Mucosa of descending colon (tissue), 3 donors: ENCODE results near the gene POLR1A. TPM values are rescaled to one million over a fixed set of nuclear protein-coding genes. Genes with fewer than 3 reads are reported as not detected.

Experiments
- ATAC-seq: fragments of 200-7000 bp; cut with Tn5 transposase; one replicate; pipeline ENCODE4 v1.9.1; 2020; ENCODE audit warnings: mild to moderate bottlenecking, moderate library complexity
- DNase-seq, 3 donors: peaks; one replicate each; pipeline ENCODE4 v3.0.0-alpha.2; 2020
- H3K36me3 ChIP-seq: fragments of 200-600 bp; one replicate; pipeline ENCODE4 v1.8.0; 2021; ENCODE audit warnings: low read depth, mild to moderate bottlenecking
- H3K4me1 ChIP-seq: fragments of 200-600 bp; one replicate; pipeline ENCODE4 v1.8.0; 2021; ENCODE audit warnings: low read depth, mild to moderate bottlenecking
- H3K4me3 ChIP-seq: fragments of 200-600 bp; one replicate; pipeline ENCODE4 v1.8.0; 2021; ENCODE audit warnings: mild to moderate bottlenecking
- H3K9me3 ChIP-seq: fragments of 200-600 bp; one replicate; pipeline ENCODE4 v1.8.0; 2021; ENCODE audit warnings: mild to moderate bottlenecking
- intact Hi-C, 2 donors: fragments of 100-400 bp; cut with DNase I in 1 of 2; cut with micrococcal nuclease in 1 of 2; formaldehyde crosslinking; loops; one replicate each; pipeline versions ENCODE4 v1.11.0 to v1.11.1; 2022; cut with DNase I, micrococcal nuclease
- total RNA-seq, 3 donors: library from RNA; stranded (reverse); fragmentation: NEBNext Ultra II Directional in 2 of 3; extraction: Animal tissue kit (Norgen Biotek cat#: 25700) in 2 of 3; gene quantifications; one replicate each; pipeline versions ENCODE4 v1.2.1 to v1.2.4, GENCODE V29; 2021 to 2023
- TF ChIP-seq, protein P1 (sequence below): fragments of 200-600 bp; IDR thresholded peaks from one replicate; pipeline ENCODE4 v1.8.0; 2022; ENCODE audit warnings: antibody characterized with exemption, mild to moderate bottlenecking
- donor health status: DM: no; HTN: no; CAD: no; lungs with moderate emphysema.
- donor health status: DM: no; HTN: no; CAD: no.
- donor health status: DM: no; HTN: yes; CAD: no.

Gene POLR1A
- total RNA-seq, 3 donors from 2014 or later, result 22.8 to 29.3 (median 24.3) TPM

DNA sequence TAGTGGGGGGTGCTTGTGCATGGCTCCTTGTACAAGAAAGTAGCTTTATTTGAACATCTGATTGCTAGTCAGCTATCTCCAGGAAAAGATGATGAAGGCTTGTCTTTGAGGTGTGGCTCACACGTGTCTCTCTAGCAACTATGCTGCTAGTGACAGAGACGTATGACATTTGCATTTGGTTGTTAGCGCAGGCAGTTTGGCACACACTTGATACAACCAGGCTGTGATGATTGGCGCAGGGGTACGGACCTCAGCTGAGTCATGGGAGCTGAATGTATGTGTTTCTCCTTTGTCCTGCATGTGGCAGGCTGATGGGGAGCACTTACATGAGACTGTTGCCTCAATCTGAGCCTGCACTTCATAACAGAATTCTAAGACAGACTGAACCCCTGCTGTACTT, 30.0 kb upstream of the POLR1A start:
- intact Hi-C loops, result no loop called here
- DNase-seq (no peak), ATAC-seq (no peak)
- H3K9me3 ChIP-seq, result no peaks in the 10 kb centered on the region
- peaks cover 8% of the 10 kb centered on the region for H3K36me3 ChIP-seq
- H3K4me1 ChIP-seq, result no peaks in the 10 kb centered on the region
- TF ChIP-seq, protein P1, sequence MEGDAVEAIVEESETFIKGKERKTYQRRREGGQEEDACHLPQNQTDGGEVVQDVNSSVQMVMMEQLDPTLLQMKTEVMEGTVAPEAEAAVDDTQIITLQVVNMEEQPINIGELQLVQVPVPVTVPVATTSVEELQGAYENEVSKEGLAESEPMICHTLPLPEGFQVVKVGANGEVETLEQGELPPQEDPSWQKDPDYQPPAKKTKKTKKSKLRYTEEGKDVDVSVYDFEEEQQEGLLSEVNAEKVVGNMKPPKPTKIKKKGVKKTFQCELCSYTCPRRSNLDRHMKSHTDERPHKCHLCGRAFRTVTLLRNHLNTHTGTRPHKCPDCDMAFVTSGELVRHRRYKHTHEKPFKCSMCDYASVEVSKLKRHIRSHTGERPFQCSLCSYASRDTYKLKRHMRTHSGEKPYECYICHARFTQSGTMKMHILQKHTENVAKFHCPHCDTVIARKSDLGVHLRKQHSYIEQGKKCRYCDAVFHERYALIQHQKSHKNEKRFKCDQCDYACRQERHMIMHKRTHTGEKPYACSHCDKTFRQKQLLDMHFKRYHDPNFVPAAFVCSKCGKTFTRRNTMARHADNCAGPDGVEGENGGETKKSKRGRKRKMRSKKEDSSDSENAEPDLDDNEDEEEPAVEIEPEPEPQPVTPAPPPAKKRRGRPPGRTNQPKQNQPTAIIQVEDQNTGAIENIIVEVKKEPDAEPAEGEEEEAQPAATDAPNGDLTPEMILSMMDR, result no peak
- no peak overlapping the region for H3K4me3 ChIP-seq

- TF ChIP-seq, protein P1, result no peak
- DNase-seq (no peak), ATAC-seq (no peak)
- H3K4me3 ChIP-seq, result no peak overlapping the region
- intact Hi-C loops, result no loop called here
- H3K9me3 ChIP-seq, result no peaks in the 10 kb centered on the region
- no peaks in the 10 kb centered on the region for H3K4me1 ChIP-seq
- H3K36me3 ChIP-seq, result peaks cover 8% of the 10 kb centered on the region
Measured at GRCh38 chr2:86134709-86135108, 29.0 kb upstream of the POLR1A start.

DNA sequence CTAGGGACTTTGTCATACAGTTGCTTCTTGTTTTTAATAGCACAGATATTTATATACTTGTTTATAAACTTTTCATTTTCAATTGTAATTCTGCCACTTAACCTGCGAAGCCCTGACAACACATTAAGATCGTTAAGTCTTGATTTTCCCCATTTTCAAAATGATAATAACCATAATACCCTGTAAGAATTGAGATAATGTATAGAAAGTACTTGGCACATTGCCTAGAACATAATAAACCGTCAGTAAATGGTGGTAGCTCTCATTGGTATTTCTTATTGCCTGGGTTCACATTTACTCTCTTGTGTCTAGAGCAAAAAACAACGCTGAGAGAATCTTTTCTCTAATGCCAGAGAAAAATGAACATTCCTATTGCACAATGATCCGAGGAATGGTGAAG, 19.0 kb upstream of the POLR1A start:
- ATAC-seq (no peak), DNase-seq (no peak)
- H3K9me3 ChIP-seq, result no peaks in the 10 kb centered on the region
- TF ChIP-seq, protein P1, result no peak
- intact Hi-C loops, result no loop called here
- H3K4me3 ChIP-seq, result no peak overlapping the region
- H3K36me3 ChIP-seq, result peaks cover 2% of the 10 kb centered on the region
- no peaks in the 10 kb centered on the region for H3K4me1 ChIP-seq

DNA sequence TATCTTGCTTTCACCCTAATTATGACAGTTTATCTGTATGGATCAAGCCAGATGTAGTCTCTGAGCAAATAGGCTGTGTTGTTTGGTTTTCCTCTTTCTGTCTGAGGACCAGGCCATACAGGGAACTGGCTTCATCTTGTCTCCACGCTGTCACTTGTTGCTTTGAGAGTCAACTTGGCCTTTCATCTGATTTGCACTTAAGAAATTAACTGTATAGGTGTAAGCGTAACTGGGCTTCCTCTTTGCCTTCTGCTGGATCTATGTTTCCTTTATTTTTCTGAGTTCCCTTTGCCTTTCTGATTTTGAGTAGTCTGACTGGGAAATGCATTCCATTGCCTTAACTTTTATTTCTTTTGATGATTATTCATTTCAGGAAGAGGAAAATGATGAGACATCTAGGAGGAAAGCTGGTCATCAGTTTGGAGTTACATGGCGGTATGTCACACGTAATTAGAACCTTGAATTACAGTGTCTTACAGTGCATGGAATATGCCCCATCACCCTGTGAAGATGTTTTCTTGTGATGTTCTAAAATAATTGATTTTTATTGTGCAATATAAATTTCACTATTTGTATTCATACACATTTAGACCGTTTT, 17.7 kb upstream of the POLR1A start:
- ATAC-seq (no peak), DNase-seq (no peak)
- H3K4me1 ChIP-seq, result no peaks in the 10 kb centered on the region
- H3K4me3 ChIP-seq, result no peak overlapping the region
- H3K36me3 ChIP-seq, result peaks cover 7% of the 10 kb centered on the region
- TF ChIP-seq, protein P1, result no peak
- intact Hi-C loops, result no loop called here
- no peaks in the 10 kb centered on the region for H3K9me3 ChIP-seq

GRCh38 chr2:86118130-86118529, 12.4 kb upstream of the POLR1A start:
- ATAC-seq (no peak), DNase-seq (no peak)
- Histone ChIP-seq H3K36me3 (peaks cover 7% of the 10 kb centered on the region), H3K4me1 (no peaks in the 10 kb centered on the region), H3K4me3 (no peak overlapping the region), H3K9me3 (no peaks in the 10 kb centered on the region)
- intact Hi-C loops, result no loop called here
- TF ChIP-seq, protein P1, result no peak

DNA sequence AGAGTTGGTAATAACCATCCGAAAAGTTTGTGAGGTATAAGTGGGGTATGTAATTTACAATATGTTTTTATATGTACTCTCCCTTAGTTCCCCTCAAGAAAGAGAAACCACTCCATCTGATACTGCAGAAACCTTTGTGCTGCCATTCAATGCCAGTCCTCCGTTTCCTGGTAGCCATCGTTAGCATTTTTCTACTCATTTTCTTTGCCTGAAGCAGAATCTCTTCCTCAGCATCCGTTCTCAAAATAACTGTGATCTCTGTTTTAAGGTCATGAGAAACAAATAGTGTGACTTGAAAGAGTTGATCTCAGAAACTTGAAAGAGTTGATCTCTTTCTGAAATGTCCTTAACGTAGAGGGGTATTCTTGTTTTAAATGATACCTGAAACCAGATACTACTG, 1.3 kb upstream of the POLR1A start:
- no peak overlapping the region for H3K4me3 ChIP-seq
- intact Hi-C loops, result no loop called here
- H3K9me3 ChIP-seq, result no peaks in the 10 kb centered on the region
- DNase-seq (no peak), ATAC-seq (no peak)
- H3K4me1 ChIP-seq, result peaks cover 20% of the 10 kb centered on the region
- no peaks in the 10 kb centered on the region for H3K36me3 ChIP-seq
- TF ChIP-seq, protein P1, result no peak
